Activated CD8-positive, alpha-beta memory T cell treated with anti-CD3 and anti-CD28 coated beads, Interleukin-2, amount 50 U/mL, for 1 hour (primary cell): Measurements from ENCODE around the gene PAXIP1.

Source experiments
- DNase-seq: peaks from one replicate; pipeline ENCODE4 v3.0.0-alpha.2; 2020; ENCODE audit errors: extremely low read depth

PAXIP1 gene

GRCh38 chr7:154996756-154997155, 6.2 kb downstream of the PAXIP1 start:
- DNase-seq: no peak

DNA sequence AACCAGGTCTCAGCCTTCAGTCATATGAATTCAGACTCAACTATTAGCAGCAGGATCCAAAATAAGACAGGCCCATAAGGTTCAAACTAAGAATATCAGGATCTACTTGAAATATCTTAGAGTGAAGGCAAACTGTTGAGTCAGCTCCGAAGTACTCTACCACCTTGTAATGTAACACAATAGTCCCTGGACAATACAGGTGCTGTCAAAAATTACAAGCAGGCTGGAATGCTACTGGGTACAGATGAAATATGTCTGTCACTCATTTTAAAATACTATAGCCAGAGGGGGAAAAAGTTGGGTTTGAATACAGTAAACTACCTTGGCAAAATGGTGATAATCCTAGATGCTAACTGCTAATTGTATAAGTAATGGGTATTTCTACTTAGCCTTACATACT, 6.8 kb downstream of the PAXIP1 start:
- DNase-seq: no peak

DNA sequence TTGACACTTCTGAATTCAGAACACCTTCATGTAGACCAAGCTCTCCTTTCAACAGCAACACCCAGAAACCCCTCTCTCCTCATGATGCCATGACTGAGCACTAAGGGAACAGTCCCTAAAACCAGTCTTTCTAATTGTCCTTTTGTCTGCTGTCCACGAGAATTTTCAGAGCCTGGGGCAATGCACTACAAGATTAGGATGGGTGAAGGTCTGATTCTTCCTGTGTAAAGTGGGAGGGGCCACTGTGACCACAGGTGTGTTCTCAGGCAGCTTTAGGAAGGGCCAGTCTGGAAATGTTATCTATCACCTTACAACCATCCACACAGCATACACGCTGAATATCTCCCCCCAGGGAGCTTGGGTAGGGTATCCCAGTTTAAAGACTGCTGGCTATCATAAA, 7.9 kb downstream of the PAXIP1 start:
- DNase-seq: no peak

DNA sequence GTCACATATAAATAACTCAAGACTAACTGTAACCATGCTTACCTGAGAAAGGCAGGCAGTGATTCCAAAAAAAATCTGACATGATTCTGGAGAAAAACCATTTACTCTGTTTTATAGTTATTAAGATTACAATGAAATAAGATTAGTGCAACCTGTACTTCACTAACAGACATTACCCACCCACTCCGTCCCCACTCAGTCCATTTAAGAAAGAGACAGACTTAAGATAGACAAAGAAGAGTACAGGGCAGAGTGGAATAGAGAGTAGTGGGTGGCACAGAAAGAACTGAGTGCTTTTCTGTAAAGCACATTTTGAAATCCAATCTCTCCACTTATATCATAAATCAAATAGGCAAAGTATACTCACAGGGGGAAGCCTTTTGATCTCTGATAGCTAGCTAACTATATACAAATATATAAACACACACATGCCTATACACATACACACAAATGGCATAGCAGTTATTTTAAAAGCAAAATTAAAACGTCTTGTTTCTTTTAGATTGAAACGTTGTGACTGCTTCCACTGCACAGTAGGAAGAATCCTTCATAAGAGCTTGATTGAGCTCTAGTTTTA, 11.9 kb downstream of the PAXIP1 start:
- DNase-seq: no peak

DNA sequence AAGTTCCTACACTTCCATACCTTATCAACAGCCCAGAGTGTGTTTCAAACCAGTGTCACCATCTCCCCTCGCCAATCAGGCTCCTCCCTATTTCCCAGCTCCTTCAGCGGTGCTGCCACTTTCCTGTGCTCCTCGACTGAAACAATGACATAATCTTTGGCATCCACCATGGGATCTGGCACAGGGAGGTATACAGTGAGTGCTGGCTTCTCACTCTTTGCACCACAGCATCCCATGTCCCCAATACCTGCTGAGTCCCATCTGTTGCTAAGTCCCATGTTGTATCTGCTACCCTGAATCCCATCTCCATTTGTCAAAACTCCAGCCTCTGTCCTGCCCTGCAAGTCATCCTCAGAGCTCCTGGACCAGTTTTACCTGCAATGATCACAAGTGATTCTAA, 15.4 kb downstream of the PAXIP1 start:
- DNase-seq: no peak

DNA sequence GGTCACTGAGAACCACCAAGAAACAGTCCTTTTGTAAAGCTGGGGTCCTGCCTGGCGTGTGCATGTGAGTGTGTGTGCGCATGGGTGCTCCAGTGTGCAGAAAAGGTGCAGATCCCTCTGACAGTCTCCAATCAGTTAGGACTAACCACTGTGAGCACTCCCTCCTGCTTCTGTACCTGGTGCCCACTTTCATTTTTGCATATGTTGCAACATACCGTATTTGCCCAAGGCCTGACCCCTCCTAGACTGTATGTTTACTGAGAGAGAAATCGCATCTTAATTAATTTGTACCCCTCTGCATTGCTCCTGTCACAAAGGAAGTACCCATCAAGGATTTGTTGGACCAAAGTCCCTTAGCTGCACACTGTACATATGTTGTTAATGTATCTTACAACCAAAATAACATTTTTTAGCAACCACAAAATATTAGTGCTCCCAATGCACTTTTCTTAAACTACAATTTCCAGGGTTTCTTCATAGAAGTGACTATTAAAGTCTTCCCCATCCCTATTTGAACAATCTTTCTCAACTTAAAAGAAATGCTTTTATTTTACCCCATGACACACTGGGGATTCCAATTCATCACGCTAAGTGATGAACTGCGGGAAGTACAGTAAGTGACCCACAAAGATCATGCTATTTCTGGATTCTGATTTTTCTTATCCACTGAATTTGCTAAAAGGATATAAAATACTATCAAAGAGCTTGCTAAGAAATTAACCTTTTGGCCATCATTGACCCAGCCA, 16.6 kb downstream of the PAXIP1 start:
- DNase-seq: no peak

DNA sequence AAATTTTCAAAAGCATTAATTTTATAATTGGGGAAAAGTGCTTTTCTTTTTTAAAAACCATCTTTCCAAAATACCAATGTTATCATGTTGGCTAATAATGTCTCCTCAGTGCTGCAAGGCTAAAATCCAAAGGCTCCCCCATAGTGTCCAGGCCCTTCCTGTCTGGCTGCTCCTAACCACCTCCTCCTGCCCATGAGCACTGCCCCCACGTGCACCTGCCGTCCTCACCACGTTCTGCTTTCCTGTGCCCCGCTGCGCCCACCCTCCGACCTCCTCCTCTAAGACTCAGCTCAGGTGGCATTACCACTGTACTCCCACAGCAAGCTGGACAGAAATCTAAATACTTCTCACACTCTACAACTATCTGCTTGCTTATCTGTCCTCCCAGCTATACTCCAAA, 17.7 kb downstream of the PAXIP1 start:
- DNase-seq: no peak

- no peak for DNase-seq
Observed at GRCh38 chr7:154984601-154985188, 18.2 kb downstream of the PAXIP1 start.

DNA sequence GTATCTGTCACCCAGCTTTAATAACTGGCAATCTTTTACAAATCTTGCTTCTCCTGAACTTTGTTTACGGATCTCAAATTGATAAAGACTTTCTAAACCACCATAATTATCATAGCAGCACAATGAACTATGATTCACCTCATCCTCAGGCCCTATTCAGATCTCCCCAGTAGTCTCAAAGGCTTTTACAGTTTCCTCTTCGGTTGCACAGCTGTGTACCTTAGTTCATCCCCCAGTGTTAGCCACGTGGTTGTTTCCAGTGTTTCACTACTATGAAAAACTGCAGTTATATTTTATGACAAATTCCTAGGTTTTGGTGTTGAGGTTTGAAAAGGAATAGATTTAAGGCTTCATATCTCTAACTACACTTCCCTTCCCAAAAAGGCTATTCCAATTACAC, 24.9 kb downstream of the PAXIP1 start:
- DNase-seq: no peak

DNA sequence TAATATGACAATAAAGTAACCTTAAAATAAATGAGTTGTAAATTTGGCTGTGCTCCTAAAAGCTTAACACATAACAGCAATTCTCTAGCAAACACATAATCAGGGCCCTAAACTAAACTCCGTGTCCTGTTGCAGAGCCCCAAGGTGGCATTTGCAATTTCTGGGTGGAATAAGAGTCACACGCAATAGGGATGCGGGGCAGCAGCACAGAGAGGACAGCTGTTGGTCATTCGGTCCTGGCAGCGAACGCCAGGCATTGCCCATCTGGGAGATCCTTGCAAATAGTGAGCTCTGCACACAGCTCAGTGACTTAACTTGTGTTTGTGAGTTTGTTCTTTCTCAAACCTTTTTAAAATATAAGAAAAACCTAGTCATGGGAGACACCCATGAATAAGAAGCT, 25.7 kb downstream of the PAXIP1 start:
- DNase-seq: no peak

DNA sequence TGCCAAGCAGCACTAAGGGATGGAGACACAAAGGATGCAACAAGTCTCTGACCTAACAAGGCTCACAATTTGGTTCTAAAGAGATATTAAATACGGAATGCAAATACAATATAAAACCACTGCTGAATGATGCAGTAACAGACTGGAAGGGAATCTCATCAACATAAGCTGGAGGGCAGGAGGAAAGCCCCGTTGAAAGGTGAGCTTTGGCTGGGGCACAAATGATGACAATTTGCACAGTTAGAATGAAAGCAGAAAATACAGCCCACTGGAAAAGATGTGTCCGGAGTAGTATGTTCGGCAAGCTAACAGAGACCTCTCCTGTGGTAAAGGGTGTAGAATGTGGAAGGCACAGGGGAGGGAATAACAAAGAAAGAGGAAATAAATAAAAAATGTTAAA, 26.1 kb downstream of the PAXIP1 start:
- DNase-seq: no peak

GRCh38 chr7:154975984-154976383, 26.9 kb downstream of the PAXIP1 start:
- DNase-seq: no peak

GRCh38 chr7:154973381-154973780, 29.5 kb downstream of the PAXIP1 start:
- DNase-seq: no peak

- DNase-seq: no peak
Observed at GRCh38 chr7:154968336-154969001, 34.5 kb downstream of the PAXIP1 start.

GRCh38 chr7:154967401-154967955, 35.4 kb downstream of the PAXIP1 start:
- DNase-seq: no peak

DNA sequence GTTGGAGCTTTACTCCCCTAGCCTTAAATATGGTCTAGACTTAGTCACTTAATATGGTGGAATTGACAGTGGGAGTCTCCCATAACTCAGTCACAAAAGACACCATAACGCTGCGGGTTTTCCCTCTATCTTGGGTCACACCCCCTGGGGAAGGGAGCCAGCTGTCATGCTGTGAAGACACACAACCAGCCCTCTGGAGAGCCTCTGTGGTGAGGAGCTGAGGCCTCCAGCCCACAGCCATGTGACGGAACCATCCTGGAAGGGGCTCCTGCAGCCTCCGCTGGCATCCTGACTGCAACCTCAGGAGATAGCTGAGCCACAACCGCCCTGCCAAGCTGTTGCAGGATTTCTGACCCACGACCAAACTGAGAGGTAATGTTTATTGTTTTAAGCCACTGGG, 37.9 kb downstream of the PAXIP1 start:
- no peak for DNase-seq

DNA sequence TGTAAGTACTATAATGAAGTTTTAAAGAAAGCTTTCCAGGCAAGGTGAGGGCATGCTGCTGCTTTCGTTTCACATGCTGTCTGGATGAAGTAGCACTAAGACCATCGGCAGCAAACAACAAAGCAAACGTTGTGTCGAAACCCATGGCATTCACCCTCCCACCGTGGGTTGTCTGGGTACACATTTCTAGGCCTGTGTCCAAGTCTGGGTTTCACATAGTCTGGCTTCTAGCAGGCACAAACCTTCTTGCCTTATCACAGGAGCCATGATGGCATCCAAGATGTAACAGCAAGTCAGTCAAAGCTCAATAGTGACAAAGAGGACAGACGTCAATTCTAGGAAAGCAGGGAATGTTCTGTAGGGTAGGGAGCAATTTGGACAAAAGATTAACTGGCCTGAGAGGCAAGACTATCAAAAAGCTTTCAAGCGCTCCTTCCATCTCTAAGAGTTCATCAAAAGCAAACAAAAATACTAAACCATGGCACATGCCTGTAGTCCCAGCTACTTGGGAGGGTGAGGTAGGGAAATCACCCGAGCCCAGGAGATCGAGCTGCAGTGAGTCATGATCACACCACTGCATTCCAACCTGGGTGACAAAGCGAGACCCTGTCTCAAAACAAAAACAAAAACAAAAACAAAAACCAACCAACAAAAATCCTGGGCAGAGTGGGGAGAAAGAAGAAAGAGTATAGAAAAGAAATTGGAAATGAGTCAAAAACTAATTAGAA, 42.7 kb downstream of the PAXIP1 start:
- DNase-seq: no peak

DNA sequence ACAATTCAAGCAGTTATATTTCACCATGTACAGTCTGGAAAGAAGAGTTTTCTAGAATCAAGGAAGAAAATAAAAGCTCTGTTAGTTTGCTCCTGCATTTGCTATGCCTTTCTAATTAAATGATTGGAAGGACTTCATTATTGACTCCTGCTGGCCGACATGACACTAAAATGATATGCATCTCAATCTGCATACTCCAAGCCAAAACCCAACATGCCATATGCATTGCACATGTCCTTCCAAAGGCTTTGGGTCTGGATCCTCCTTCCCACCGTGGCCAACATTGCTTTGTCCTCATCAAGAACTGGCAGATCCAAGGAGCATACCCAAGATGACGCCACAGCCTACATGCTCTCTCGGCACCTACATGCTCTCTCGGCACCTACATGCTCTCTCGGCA, 46.5 kb downstream of the PAXIP1 start:
- no peak for DNase-seq

DNA sequence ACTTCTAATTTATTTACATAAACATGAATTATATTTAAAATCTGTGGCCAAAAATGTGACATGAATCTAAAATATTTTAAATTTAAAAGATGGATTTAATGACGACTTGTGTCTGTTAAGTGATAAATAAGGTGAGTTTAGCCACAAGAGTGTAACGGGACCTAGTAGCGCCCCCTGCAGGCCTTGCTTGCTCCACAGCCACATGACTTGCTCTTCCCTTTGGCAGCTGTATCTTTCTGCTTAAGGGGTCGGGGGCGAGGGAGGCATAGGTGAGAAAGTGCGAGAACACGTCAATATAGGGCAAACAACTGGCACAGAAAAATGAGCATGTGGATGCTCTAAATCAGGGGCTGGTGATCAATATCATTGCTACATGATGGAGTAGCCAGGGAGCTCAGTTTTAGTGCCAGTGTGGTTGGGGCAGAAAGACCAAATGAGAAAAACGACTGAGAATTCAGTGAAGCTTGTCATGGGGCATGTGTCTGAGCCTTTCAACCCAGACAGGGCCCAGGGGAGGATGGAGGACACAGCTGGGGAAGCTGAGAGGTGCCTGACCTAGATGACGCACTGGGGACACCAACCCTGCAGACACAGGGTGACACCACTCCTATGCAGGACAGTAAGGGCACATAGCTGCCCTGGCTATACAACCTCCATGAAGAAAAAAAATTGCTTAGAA, 49.8 kb downstream of the PAXIP1 start:
- DNase-seq: peak; percentile 28

DNA sequence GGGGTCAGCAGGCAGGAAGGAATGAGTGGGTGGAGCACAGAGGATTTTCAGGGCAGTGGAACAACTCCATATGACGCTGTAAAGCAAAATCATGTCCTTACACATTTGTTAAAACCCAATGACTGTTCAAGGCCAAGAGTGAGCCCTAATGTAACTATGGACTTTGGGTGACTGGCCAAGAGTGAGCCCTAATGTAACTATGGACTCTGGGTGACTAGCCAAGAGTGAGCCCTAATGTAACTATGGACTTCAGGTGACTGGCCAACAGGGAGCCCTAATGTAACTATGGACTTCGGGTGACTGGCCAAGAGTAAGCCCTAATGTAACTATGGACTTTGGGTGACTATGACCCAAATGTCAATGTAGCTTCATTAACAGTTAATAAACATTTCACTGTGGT, 52.0 kb downstream of the PAXIP1 start:
- no peak for DNase-seq

DNA sequence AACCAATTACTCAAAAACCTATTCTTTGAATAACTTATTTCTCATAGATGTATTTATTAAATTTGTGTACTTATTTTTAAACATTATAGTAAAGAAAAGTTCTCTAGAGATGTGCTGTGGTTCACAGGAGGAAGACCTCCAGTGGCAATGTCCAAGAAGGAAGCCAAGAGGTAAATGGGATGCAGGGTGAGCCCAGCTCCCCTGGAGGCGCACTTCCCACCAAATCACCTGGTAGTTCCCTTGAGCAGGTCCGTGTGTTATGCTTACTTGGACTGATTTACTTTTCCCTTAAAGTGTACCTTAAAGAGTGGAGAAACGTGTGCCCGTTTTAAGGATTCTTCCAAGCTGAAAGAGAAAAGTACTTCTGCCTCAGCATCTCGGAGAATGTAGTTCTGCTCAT, 55.3 kb downstream of the PAXIP1 start:
- no peak for DNase-seq
